ENCODE results near the gene LYZ.

LYZ gene

GRCh38 chr12:69334158-69334557 lies 14.0 kb upstream of the LYZ start:
- Histone ChIP-seq H3K27ac (ENCODE audit: low read depth, low read length, poor library complexity, severe bottlenecking) (no peak overlapping the region), H3K9ac (ENCODE audit: low read length) (no peak overlapping the region), H3K79me2 (ENCODE audit: insufficient read depth, low read length) (no peaks in the 10 kb centered on the region), H4K20me1 (ENCODE audit: insufficient read depth, low read length) (no peaks in the 10 kb centered on the region), H3K9me2 (ENCODE audit: low read depth, low read length) (no peaks in the 10 kb centered on the region), H3F3A (ENCODE audit: insufficient read depth, low read length) (no peaks in the 10 kb centered on the region), H3K27me3 (ENCODE audit: insufficient read depth, low read length) (no peaks in the 10 kb centered on the region), H3K4me3 (ENCODE audit: low read depth, low read length, poor library complexity, severe bottlenecking) (no peak overlapping the region), H3K4me1 (ENCODE audit: insufficient read depth, low read length, severe bottlenecking) (peaks cover 41% of the 10 kb centered on the region), H3K9me3 (ENCODE audit: low read length) (no peaks in the 10 kb centered on the region), H3K4me2 (ENCODE audit: low read length) (no peak overlapping the region), H2AFZ (ENCODE audit: low read length) (no peak overlapping the region), H3K36me3 (ENCODE audit: insufficient read depth, low read length) (no peaks in the 10 kb centered on the region)
- TF ChIP-seq CTCF (IDR thresholded peaks at IDR 0.05; ENCODE audit: low read length): no peak
- TF ChIP-seq EZH2 (IDR thresholded peaks at IDR 0.05; ENCODE audit: borderline replicate concordance, low read length): no peak

GRCh38 chr12:69337311-69338090 lies 10.7 kb upstream of the LYZ start:
- peaks cover 15% of the 10 kb centered on the region for H3K4me1 ChIP-seq (ENCODE audit: insufficient read depth, low read length, severe bottlenecking)
- TF ChIP-seq EZH2 (IDR thresholded peaks at IDR 0.05; ENCODE audit: borderline replicate concordance, low read length) (no peak), CTCF (IDR thresholded peaks at IDR 0.05; ENCODE audit: low read length) (no peak)
- H3K9ac ChIP-seq (ENCODE audit: low read length): no peak overlapping the region
- no peak overlapping the region for H2AFZ ChIP-seq (ENCODE audit: low read length)
- no peaks in the 10 kb centered on the region for H3F3A ChIP-seq (ENCODE audit: insufficient read depth, low read length)
- H3K36me3 ChIP-seq (ENCODE audit: insufficient read depth, low read length): no peaks in the 10 kb centered on the region
- H3K4me2 ChIP-seq (ENCODE audit: low read length): no peak overlapping the region
- H3K27ac ChIP-seq (ENCODE audit: low read depth, low read length, poor library complexity, severe bottlenecking): no peak overlapping the region
- H3K27me3 ChIP-seq (ENCODE audit: insufficient read depth, low read length): no peaks in the 10 kb centered on the region
- no peaks in the 10 kb centered on the region for H4K20me1 ChIP-seq (ENCODE audit: insufficient read depth, low read length)
- H3K9me3 ChIP-seq (ENCODE audit: low read length): no peaks in the 10 kb centered on the region
- H3K9me2 ChIP-seq (ENCODE audit: low read depth, low read length): no peaks in the 10 kb centered on the region
- H3K79me2 ChIP-seq (ENCODE audit: insufficient read depth, low read length): no peaks in the 10 kb centered on the region
- H3K4me3 ChIP-seq (ENCODE audit: low read depth, low read length, poor library complexity, severe bottlenecking): no peak overlapping the region

GRCh38 chr12:69338120-69338859 lies 9.9 kb upstream of the LYZ start:
- H3F3A ChIP-seq (ENCODE audit: insufficient read depth, low read length): no peaks in the 10 kb centered on the region
- no peaks in the 10 kb centered on the region for H3K27me3 ChIP-seq (ENCODE audit: insufficient read depth, low read length)
- H4K20me1 ChIP-seq (ENCODE audit: insufficient read depth, low read length): no peaks in the 10 kb centered on the region
- peaks cover 15% of the 10 kb centered on the region for H3K4me1 ChIP-seq (ENCODE audit: insufficient read depth, low read length, severe bottlenecking)
- no peaks in the 10 kb centered on the region for H3K9me2 ChIP-seq (ENCODE audit: low read depth, low read length)
- H3K4me2 ChIP-seq (ENCODE audit: low read length): no peak overlapping the region
- no peak overlapping the region for H3K9ac ChIP-seq (ENCODE audit: low read length)
- no peak overlapping the region for H3K27ac ChIP-seq (ENCODE audit: low read depth, low read length, poor library complexity, severe bottlenecking)
- H3K79me2 ChIP-seq (ENCODE audit: insufficient read depth, low read length): no peaks in the 10 kb centered on the region
- TF ChIP-seq EZH2 (IDR thresholded peaks at IDR 0.05; ENCODE audit: borderline replicate concordance, low read length) (no peak), CTCF (IDR thresholded peaks at IDR 0.05; ENCODE audit: low read length) (no peak)
- no peaks in the 10 kb centered on the region for H3K9me3 ChIP-seq (ENCODE audit: low read length)
- no peaks in the 10 kb centered on the region for H3K36me3 ChIP-seq (ENCODE audit: insufficient read depth, low read length)
- no peak overlapping the region for H2AFZ ChIP-seq (ENCODE audit: low read length)
- no peak overlapping the region for H3K4me3 ChIP-seq (ENCODE audit: low read depth, low read length, poor library complexity, severe bottlenecking)
